ENCODE measurements around the gene PRRT2.
A peak's percentile ranks its signal among the peaks of the same experiment; 100 is the strongest.
"Not testable (repeated sequence)": the region's sequence is repeated elsewhere in the genome, so short reads cannot be mapped to it uniquely, and the experiment has no call there.

Gene PRRT2

GRCh38 chr16:29790949-29791844, 20.8 kb upstream of the PRRT2 start:
- no peak for DNase-seq

- DNase-seq, result no peak
These were observed 19.9 kb upstream of the PRRT2 start for GRCh38 chr16:29791845-29792807.

- DNase-seq, result not testable (repeated sequence)
These were observed 18.8 kb upstream of the PRRT2 start for GRCh38 chr16:29793153-29793552.

GRCh38 chr16:29794231-29794710, 17.7 kb upstream of the PRRT2 start:
- DNase-seq, result no peak

- no peak for DNase-seq
These were observed 9.5 kb upstream of the PRRT2 start for GRCh38 chr16:29802416-29802935.

- no peak for DNase-seq
These were observed 8.0 kb upstream of the PRRT2 start for GRCh38 chr16:29804020-29804419.

GRCh38 chr16:29804455-29805231, 7.3 kb upstream of the PRRT2 start:
- peak; percentile 33 for DNase-seq

- peak; percentile 99 for DNase-seq
These were observed 6.5 kb upstream of the PRRT2 start for GRCh38 chr16:29805232-29806098.

GRCh38 chr16:29806099-29806579, 5.9 kb upstream of the PRRT2 start, which contains the start of gene MAZ:
Gene MAZ (plus strand): TSS chr16:29806529. CDS start chr16:29806702, 173 bp downstream.
- DNase-seq, result no peak

GRCh38 chr16:29806641-29807425, 5.2 kb upstream of the PRRT2 start:
- DNase-seq, result peak; percentile 56

GRCh38 chr16:29807426-29808218, 4.4 kb upstream of the PRRT2 start:
- DNase-seq, result peak; percentile 59

- DNase-seq, result no peak
These were observed 3.6 kb upstream of the PRRT2 start for GRCh38 chr16:29808219-29808900.

- DNase-seq, result no peak
These were observed 2.8 kb upstream of the PRRT2 start for GRCh38 chr16:29809031-29809747.

GRCh38 chr16:29809850-29810698, 1.9 kb upstream of the PRRT2 start:
- DNase-seq, result no peak

- DNase-seq, result no peak
These were observed 1.3 kb upstream of the PRRT2 start for GRCh38 chr16:29810699-29811169.

GRCh38 chr16:29811170-29811895, 660 bp upstream of the PRRT2 start:
- peak; percentile 90 for DNase-seq

Measured in NCI-H1105 (cell line).